ENCODE results near the gene IGSF9. TPM values are rescaled to one million over a fixed set of nuclear protein-coding genes. Genes with fewer than 3 reads are reported as not detected.
A peak's percentile ranks its signal among the peaks of the same experiment; 100 is the strongest.

Gene IGSF9
- total RNA-seq, 2 donors from 2014 or later, result 0.99 TPM; not detected in 1

- DNase-seq (ENCODE audit: low spot score), result no peak
- H3K9me3 ChIP-seq, result no peaks in the 10 kb centered on the region
- H3K27me3 ChIP-seq (replicated peaks; ENCODE audit: insufficient read depth), result no peaks in the 10 kb centered on the region
- peak overlapping the region; percentile 87 for H3K4me3 ChIP-seq
- ATAC-seq (ENCODE audit: insufficient number of reproducible peaks, low FRiP score, low read depth), result no peak
- peaks cover 29% of the 10 kb centered on the region for H3K36me3 ChIP-seq
- TF ChIP-seq CTCF (IDR thresholded peaks at IDR 0.05), result no peak
- peak overlapping the region; percentile 97 to 99 for H3K27ac ChIP-seq
- H3K4me1 ChIP-seq (ENCODE audit: control insufficient read depth in 1 of 2, low read depth in 2 of 2), result peaks cover 27 to 68% of the 10 kb centered on the region in 2 donors
Observed at GRCh38 chr1:159921700-159922504, 23.5 kb downstream of the IGSF9 start.

- Histone ChIP-seq H3K36me3 (peaks cover 29% of the 10 kb centered on the region), H3K4me3 (peak overlapping the region; percentile 87), H3K4me1 (ENCODE audit: control insufficient read depth in 1 of 2, low read depth in 2 of 2) (peaks cover 30 to 71% of the 10 kb centered on the region in 2 donors), H3K27ac (peak overlapping the region; percentile 97 to 99), H3K27me3 (replicated peaks; ENCODE audit: insufficient read depth) (no peaks in the 10 kb centered on the region), H3K9me3 (no peaks in the 10 kb centered on the region)
- TF ChIP-seq CTCF (IDR thresholded peaks at IDR 0.05), result no peak
- ATAC-seq (ENCODE audit: insufficient number of reproducible peaks, low FRiP score, low read depth) (no peak), DNase-seq (ENCODE audit: low spot score) (no peak)
Observed at GRCh38 chr1:159921251-159921650, 24.2 kb downstream of the IGSF9 start.

- no peaks in the 10 kb centered on the region for H3K27me3 ChIP-seq (replicated peaks; ENCODE audit: insufficient read depth)
- DNase-seq (ENCODE audit: low spot score) (no peak), ATAC-seq (ENCODE audit: insufficient number of reproducible peaks, low FRiP score, low read depth) (no peak)
- H3K36me3 ChIP-seq, result peaks cover 29% of the 10 kb centered on the region
- no peaks in the 10 kb centered on the region for H3K9me3 ChIP-seq
- H3K4me1 ChIP-seq (ENCODE audit: control insufficient read depth in 1 of 2, low read depth in 2 of 2), result peaks cover 26 to 72% of the 10 kb centered on the region in 2 donors
- H3K4me3 ChIP-seq, result no peak overlapping the region
- peak overlapping the region in 1 of 2 donors; percentile 97 for H3K27ac ChIP-seq
- TF ChIP-seq CTCF (IDR thresholded peaks at IDR 0.05), result no peak
Observed at GRCh38 chr1:159920651-159921050, 24.8 kb downstream of the IGSF9 start.

- DNase-seq (ENCODE audit: low spot score) (no peak), ATAC-seq (ENCODE audit: insufficient number of reproducible peaks, low FRiP score, low read depth) (no peak)
- H3K4me1 ChIP-seq (ENCODE audit: control insufficient read depth in 1 of 2, low read depth in 2 of 2), result peaks cover 26 to 72% of the 10 kb centered on the region in 2 donors
- H3K27ac ChIP-seq, result peak overlapping the region in 1 of 2 donors; percentile 23
- no peak for TF ChIP-seq CTCF (IDR thresholded peaks at IDR 0.05)
- no peaks in the 10 kb centered on the region for H3K27me3 ChIP-seq (replicated peaks; ENCODE audit: insufficient read depth)
- H3K4me3 ChIP-seq, result no peak overlapping the region
- no peaks in the 10 kb centered on the region for H3K9me3 ChIP-seq
- H3K36me3 ChIP-seq, result peaks cover 29% of the 10 kb centered on the region
Observed at GRCh38 chr1:159920202-159920601, 25.2 kb downstream of the IGSF9 start.

- DNase-seq (ENCODE audit: low spot score) (no peak), ATAC-seq (ENCODE audit: insufficient number of reproducible peaks, low FRiP score, low read depth) (no peak)
- no peaks in the 10 kb centered on the region for H3K9me3 ChIP-seq
- H3K4me1 ChIP-seq (ENCODE audit: control insufficient read depth in 1 of 2, low read depth in 2 of 2), result peaks cover 26 to 72% of the 10 kb centered on the region in 2 donors
- TF ChIP-seq CTCF (IDR thresholded peaks at IDR 0.05), result no peak
- H3K36me3 ChIP-seq, result peaks cover 29% of the 10 kb centered on the region
- peak overlapping the region; percentile 23 to 37 for H3K27ac ChIP-seq
- no peak overlapping the region for H3K4me3 ChIP-seq
- no peaks in the 10 kb centered on the region for H3K27me3 ChIP-seq (replicated peaks; ENCODE audit: insufficient read depth)
Observed at GRCh38 chr1:159919236-159919865, 26.1 kb downstream of the IGSF9 start.
